Breast epithelium (tissue), 4 donors: Measurements from ENCODE around the gene USP46. TPM values are rescaled to one million over a fixed set of nuclear protein-coding genes. Genes with fewer than 3 reads are reported as not detected.

Experiments
- DNase-seq, 2 donors: peaks; one replicate each; pipeline ENCODE4 v3.0.0-alpha.2; 2019; ENCODE audit warnings: low spot score in 2 of 2
- H3K27ac ChIP-seq, 2 donors: fragments of 200-600 bp; sonication (generic) in 1 of 2; one replicate each; pipeline ENCODE4 v1.5.1; 2016 to 2019; ENCODE audit warnings: mild to moderate bottlenecking in 1 of 2
- H3K27me3 ChIP-seq, 2 donors: fragments of 200-600 bp; sonication (generic) in 1 of 2; one replicate each; pipeline versions ENCODE4 v1.5.1 to v1.6.0; 2017 to 2019; ENCODE audit warnings: control low read depth in 1 of 2, mild to moderate bottlenecking in 1 of 2
- H3K36me3 ChIP-seq: fragments of 200-600 bp; one replicate; pipeline ENCODE4 v1.5.1; 2019
- H3K4me1 ChIP-seq, 2 donors: fragments of 200-600 bp; sonication (generic); one replicate each; pipeline ENCODE4 v1.5.1; 2016 to 2019; ENCODE audit warnings: control low read depth in 1 of 2
- H3K4me3 ChIP-seq, 3 donors: fragments of 200-600 bp; sonication (generic); 1 replicate in 2 of 3; 2 replicates in 1 of 3; pipeline ENCODE4 v1.5.1; 2016 to 2019; ENCODE audit warnings: mild to moderate bottlenecking in 3 of 3, moderate library complexity in 2 of 3
- H3K9me3 ChIP-seq, 2 donors: fragments of 200-600 bp; sonication (generic) in 1 of 2; one replicate each; pipeline ENCODE4 v1.5.1; 2016 to 2019; ENCODE audit warnings: control low read depth in 1 of 2
- POLR2A ChIP-seq: fragments of 450-650 bp; IDR thresholded peaks from one replicate; pipeline ENCODE4 v1.6.1; 2016; ENCODE audit warnings: antibody characterized with exemption, mild to moderate bottlenecking, moderate library complexity
- POLR2AphosphoS5 ChIP-seq, 3 donors: sonication (generic); formaldehyde crosslinking; IDR thresholded peaks; one replicate each; pipeline ENCODE4 v1.6.1; 2017; ENCODE audit warnings: antibody characterized with exemption in 3 of 3
- intact Hi-C: fragments of 100-400 bp; cut with DNase I; formaldehyde crosslinking; loops from one replicate; pipeline ENCODE4 v1.15.1; 2023; ENCODE audit warnings: low total_unique reads
- total RNA-seq, 3 donors: library from RNA; depleted of rRNA; stranded (reverse); fragments of >200 nt; gene quantifications; one replicate each; pipeline ENCODE4 v1.1.0, GENCODE V29; 2016
- TF ChIP-seq, protein P1 (sequence below), 3 donors: fragments of 450-650 bp; IDR thresholded peaks; one replicate each; pipeline ENCODE4 v1.5.1; 2016 to 2017; ENCODE audit warnings: antibody characterized with exemption in 3 of 3, mild to moderate bottlenecking in 3 of 3, moderate library complexity in 3 of 3

USP46 gene
- total RNA-seq, 3 donors from 2014 or later: 8.0 to 16.8 (median 14.1) TPM

GRCh38 chr4:52635560-52635959 lies 23.5 kb downstream of the USP46 start:
- DNase-seq: no peak
- no peak overlapping the region for H3K27ac ChIP-seq
- no peaks in the 10 kb centered on the region for H3K27me3 ChIP-seq
- no peak for TF ChIP-seq POLR2AphosphoS5 (IDR thresholded peaks at IDR 0.05)
- TF ChIP-seq, protein P1, sequence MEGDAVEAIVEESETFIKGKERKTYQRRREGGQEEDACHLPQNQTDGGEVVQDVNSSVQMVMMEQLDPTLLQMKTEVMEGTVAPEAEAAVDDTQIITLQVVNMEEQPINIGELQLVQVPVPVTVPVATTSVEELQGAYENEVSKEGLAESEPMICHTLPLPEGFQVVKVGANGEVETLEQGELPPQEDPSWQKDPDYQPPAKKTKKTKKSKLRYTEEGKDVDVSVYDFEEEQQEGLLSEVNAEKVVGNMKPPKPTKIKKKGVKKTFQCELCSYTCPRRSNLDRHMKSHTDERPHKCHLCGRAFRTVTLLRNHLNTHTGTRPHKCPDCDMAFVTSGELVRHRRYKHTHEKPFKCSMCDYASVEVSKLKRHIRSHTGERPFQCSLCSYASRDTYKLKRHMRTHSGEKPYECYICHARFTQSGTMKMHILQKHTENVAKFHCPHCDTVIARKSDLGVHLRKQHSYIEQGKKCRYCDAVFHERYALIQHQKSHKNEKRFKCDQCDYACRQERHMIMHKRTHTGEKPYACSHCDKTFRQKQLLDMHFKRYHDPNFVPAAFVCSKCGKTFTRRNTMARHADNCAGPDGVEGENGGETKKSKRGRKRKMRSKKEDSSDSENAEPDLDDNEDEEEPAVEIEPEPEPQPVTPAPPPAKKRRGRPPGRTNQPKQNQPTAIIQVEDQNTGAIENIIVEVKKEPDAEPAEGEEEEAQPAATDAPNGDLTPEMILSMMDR (IDR thresholded peaks at IDR 0.05): no peak
- TF ChIP-seq POLR2A: no peak
- intact Hi-C loops: no loop called here
- H3K36me3 ChIP-seq: no peaks in the 10 kb centered on the region
- no peak overlapping the region for H3K4me3 ChIP-seq
- no peaks in the 10 kb centered on the region for H3K4me1 ChIP-seq
- no peaks in the 10 kb centered on the region for H3K9me3 ChIP-seq

DNA sequence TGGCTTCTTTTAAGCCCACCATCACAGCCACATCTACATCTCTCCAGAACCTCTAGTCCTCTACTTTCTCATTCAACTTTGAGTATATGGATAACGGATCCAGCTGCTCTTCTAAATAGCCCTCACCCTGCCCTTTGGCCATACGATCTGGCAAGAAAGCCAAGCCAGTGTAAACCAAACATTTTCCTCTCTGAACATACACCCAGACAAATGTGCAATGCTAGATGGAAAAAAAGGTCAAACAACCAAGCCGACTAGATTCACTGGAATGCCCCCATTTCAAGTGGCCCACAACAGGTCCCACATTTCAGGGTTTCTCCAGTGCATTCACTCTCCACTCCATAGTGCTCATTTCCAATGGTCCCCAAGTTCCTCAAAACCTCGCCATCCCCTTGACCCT lies 24.0 kb downstream of the USP46 start:
- Histone ChIP-seq H3K27ac (no peak overlapping the region), H3K36me3 (no peaks in the 10 kb centered on the region), H3K27me3 (no peaks in the 10 kb centered on the region), H3K9me3 (no peaks in the 10 kb centered on the region), H3K4me3 (no peak overlapping the region), H3K4me1 (no peaks in the 10 kb centered on the region)
- TF ChIP-seq POLR2A (no peak), POLR2AphosphoS5 (IDR thresholded peaks at IDR 0.05) (no peak)
- TF ChIP-seq, protein P1 (IDR thresholded peaks at IDR 0.05): no peak
- DNase-seq: no peak
- intact Hi-C loops: no loop called here

DNA sequence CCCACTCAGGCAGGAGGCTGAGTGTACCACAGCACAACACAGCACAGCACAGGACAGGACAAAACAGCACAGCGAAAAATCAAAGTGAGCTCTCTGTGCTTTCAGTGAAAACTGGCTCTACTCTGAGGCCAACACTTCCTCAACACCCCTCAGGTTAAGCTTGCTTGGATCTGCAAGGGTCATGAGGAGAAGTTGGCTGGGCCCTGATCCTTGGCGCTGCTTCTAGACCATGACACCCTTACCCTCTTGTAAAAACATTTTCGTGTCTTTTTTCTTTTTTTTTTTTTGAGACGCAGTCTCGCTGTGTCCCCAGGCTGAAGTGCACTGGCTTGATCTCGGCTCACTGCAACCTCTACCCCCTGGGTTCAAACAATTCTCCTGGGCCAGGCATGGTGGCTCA lies 25.3 kb downstream of the USP46 start:
- no peak overlapping the region for H3K27ac ChIP-seq
- H3K4me1 ChIP-seq: no peaks in the 10 kb centered on the region
- H3K36me3 ChIP-seq: no peaks in the 10 kb centered on the region
- H3K4me3 ChIP-seq: no peak overlapping the region
- intact Hi-C loops: no loop called here
- no peaks in the 10 kb centered on the region for H3K9me3 ChIP-seq
- no peak for TF ChIP-seq POLR2A
- TF ChIP-seq, protein P1 (IDR thresholded peaks at IDR 0.05): no peak
- no peak for TF ChIP-seq POLR2AphosphoS5 (IDR thresholded peaks at IDR 0.05)
- H3K27me3 ChIP-seq: no peaks in the 10 kb centered on the region
- DNase-seq: no peak

DNA sequence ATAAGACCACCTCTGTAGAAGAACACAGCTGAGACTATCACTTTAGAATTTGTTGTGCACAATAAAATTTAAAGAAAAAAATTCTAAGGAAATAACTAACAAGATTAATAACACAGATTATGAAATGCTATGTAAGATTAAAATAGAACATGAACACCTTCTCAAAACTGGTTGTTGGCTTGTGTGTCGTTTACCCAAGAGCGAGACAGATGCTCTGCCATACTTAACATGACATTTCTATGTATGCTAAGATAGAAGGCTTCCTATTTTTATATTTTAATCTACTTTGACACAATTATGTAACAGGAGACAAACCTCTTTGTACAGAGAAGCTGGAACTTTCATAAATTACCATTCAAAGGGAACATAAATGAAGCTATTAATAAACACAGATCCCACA lies 30.1 kb downstream of the USP46 start:
- intact Hi-C loops: no loop called here
- TF ChIP-seq, protein P1 (IDR thresholded peaks at IDR 0.05): no peak
- TF ChIP-seq POLR2A (no peak), POLR2AphosphoS5 (IDR thresholded peaks at IDR 0.05) (no peak)
- H3K36me3 ChIP-seq: no peaks in the 10 kb centered on the region
- H3K27me3 ChIP-seq: no peaks in the 10 kb centered on the region
- DNase-seq: no peak
- H3K4me1 ChIP-seq: no peaks in the 10 kb centered on the region
- H3K4me3 ChIP-seq: no peak overlapping the region
- H3K27ac ChIP-seq: no peak overlapping the region
- H3K9me3 ChIP-seq: no peaks in the 10 kb centered on the region

GRCh38 chr4:52628543-52628942 lies 30.6 kb downstream of the USP46 start:
- H3K9me3 ChIP-seq: no peaks in the 10 kb centered on the region
- H3K36me3 ChIP-seq: no peaks in the 10 kb centered on the region
- H3K27ac ChIP-seq: peak overlapping the region in 1 of 2 donors; percentile 16
- no peaks in the 10 kb centered on the region for H3K4me1 ChIP-seq
- H3K4me3 ChIP-seq: no peak overlapping the region
- DNase-seq: no peak
- no peaks in the 10 kb centered on the region for H3K27me3 ChIP-seq
- intact Hi-C loops: no loop called here
- TF ChIP-seq, protein P1 (IDR thresholded peaks at IDR 0.05): no peak
- TF ChIP-seq POLR2A: no peak
- TF ChIP-seq POLR2AphosphoS5 (IDR thresholded peaks at IDR 0.05): no peak
